ENCODE data around the gene TSC22D4.

Gene TSC22D4

DNA sequence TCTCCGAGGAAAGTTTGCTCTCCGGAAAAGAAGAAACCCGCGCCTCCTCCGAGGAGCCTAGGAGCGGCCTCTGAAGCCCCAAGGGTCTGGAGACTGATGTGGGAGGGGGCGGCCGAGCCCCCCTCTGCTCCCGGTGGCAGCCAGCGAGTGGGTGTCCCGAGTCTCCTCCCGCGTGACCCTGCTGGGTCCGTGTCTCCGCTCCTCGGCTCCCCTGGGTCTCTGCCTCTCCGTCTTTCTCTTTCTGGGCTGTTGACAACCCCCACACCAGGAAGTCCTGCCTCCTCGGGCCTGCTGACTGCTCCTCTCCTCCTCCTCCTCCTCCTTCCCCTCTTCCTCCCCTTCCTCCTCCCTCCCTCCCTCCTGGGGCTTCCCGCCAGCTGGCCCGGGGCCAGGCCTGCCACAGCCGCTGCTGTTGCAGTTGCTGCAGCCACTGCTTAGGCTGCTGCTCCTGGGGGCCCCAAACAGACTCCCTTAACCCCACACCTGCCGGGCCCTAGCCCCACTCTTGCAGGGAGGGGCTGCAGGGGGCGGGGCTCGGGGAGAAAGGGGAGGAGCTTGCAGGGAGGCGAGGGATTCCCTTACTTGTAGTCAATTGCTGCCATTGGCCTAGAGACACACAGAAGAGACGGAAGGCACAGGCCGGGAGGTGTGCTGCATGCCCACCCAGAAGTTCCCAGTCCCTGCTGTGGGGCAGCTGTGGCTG lies at the start of gene TSC22D4 (continued):
- TF ChIP-seq, protein P1, sequence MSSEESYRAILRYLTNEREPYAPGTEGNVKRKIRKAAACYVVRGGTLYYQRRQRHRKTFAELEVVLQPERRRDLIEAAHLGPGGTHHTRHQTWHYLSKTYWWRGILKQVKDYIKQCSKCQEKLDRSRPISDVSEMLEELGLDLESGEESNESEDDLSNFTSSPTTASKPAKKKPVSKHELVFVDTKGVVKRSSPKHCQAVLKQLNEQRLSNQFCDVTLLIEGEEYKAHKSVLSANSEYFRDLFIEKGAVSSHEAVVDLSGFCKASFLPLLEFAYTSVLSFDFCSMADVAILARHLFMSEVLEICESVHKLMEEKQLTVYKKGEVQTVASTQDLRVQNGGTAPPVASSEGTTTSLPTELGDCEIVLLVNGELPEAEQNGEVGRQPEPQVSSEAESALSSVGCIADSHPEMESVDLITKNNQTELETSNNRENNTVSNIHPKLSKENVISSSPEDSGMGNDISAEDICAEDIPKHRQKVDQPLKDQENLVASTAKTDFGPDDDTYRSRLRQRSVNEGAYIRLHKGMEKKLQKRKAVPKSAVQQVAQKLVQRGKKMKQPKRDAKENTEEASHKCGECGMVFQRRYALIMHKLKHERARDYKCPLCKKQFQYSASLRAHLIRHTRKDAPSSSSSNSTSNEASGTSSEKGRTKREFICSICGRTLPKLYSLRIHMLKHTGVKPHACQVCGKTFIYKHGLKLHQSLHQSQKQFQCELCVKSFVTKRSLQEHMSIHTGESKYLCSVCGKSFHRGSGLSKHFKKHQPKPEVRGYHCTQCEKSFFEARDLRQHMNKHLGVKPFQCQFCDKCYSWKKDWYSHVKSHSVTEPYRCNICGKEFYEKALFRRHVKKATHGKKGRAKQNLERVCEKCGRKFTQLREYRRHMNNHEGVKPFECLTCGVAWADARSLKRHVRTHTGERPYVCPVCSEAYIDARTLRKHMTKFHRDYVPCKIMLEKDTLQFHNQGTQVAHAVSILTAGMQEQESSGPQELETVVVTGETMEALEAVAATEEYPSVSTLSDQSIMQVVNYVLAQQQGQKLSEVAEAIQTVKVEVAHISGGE (tag by site-specific recombination; conservative IDR thresholded peaks at IDR 0.05; ENCODE audit: low read depth): peak; percentile 84
- peak; percentile 100 for TF ChIP-seq OSR2 (tag by site-specific recombination; IDR thresholded peaks at IDR 0.05)
- no peak for TF ChIP-seq ZNF768 (tag by site-specific recombination; IDR thresholded peaks at IDR 0.05)
- no peak for TF ChIP-seq ZNF16 (tag by site-specific recombination; IDR thresholded peaks at IDR 0.05; ENCODE audit: low read depth)
- TF ChIP-seq HOXC10 (CRISPR knock-in tag; IDR thresholded peaks at IDR 0.05): no peak
- no peak for TF ChIP-seq ZNF529 (tag by site-specific recombination; IDR thresholded peaks at IDR 0.05; ENCODE audit: insufficient replicate concordance)
- TF ChIP-seq FEZF1 (tag by site-specific recombination; IDR thresholded peaks at IDR 0.05): peak; percentile 42
- TF ChIP-seq, protein P2, sequence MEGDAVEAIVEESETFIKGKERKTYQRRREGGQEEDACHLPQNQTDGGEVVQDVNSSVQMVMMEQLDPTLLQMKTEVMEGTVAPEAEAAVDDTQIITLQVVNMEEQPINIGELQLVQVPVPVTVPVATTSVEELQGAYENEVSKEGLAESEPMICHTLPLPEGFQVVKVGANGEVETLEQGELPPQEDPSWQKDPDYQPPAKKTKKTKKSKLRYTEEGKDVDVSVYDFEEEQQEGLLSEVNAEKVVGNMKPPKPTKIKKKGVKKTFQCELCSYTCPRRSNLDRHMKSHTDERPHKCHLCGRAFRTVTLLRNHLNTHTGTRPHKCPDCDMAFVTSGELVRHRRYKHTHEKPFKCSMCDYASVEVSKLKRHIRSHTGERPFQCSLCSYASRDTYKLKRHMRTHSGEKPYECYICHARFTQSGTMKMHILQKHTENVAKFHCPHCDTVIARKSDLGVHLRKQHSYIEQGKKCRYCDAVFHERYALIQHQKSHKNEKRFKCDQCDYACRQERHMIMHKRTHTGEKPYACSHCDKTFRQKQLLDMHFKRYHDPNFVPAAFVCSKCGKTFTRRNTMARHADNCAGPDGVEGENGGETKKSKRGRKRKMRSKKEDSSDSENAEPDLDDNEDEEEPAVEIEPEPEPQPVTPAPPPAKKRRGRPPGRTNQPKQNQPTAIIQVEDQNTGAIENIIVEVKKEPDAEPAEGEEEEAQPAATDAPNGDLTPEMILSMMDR (tag by site-specific recombination; IDR thresholded peaks at IDR 0.05): no peak
- TF ChIP-seq, protein P3, sequence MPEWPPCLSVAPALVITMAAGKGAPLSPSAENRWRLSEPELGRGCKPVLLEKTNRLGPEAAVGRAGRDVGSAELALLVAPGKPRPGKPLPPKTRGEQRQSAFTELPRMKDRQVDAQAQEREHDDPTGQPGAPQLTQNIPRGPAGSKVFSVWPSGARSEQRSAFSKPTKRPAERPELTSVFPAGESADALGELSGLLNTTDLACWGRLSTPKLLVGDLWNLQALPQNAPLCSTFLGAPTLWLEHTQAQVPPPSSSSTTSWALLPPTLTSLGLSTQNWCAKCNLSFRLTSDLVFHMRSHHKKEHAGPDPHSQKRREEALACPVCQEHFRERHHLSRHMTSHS (tag by site-specific recombination; IDR thresholded peaks at IDR 0.05): no peak
- TF ChIP-seq, protein P4, sequence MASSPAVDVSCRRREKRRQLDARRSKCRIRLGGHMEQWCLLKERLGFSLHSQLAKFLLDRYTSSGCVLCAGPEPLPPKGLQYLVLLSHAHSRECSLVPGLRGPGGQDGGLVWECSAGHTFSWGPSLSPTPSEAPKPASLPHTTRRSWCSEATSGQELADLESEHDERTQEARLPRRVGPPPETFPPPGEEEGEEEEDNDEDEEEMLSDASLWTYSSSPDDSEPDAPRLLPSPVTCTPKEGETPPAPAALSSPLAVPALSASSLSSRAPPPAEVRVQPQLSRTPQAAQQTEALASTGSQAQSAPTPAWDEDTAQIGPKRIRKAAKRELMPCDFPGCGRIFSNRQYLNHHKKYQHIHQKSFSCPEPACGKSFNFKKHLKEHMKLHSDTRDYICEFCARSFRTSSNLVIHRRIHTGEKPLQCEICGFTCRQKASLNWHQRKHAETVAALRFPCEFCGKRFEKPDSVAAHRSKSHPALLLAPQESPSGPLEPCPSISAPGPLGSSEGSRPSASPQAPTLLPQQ (tag by site-specific recombination; IDR thresholded peaks at IDR 0.05): peak; percentile 91
- TF ChIP-seq HOXA7 (CRISPR knock-in tag; IDR thresholded peaks at IDR 0.05; ENCODE audit: borderline replicate concordance): no peak
- TF ChIP-seq ZSCAN23 (tag by site-specific recombination; IDR thresholded peaks at IDR 0.05): peak; percentile 55; the same call in 1 of the 2 replicates
- TF ChIP-seq ZNF24 (tag by site-specific recombination; IDR thresholded peaks at IDR 0.05): no peak; the same call in none of the 2 replicates
- TF ChIP-seq, protein P5, sequence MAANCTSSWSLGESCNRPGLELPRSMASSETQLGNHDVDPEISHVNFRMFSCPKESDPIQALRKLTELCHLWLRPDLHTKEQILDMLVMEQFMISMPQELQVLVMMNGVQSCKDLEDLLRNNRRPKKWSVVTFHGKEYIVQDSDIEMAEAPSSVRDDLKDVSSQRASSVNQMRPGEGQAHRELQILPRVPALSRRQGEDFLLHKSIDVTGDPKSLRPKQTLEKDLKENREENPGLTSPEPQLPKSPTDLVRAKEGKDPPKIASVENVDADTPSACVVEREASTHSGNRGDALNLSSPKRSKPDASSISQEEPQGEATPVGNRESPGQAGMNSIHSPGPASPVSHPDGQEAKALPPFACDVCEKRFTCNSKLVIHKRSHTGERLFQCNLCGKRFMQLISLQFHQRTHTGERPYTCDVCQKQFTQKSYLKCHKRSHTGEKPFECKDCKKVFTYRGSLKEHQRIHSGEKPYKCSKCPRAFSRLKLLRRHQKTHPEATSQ (tag by site-specific recombination; IDR thresholded peaks at IDR 0.05): peak; percentile 80; the same call in 1 of the 2 replicates
- TF ChIP-seq, protein P6, sequence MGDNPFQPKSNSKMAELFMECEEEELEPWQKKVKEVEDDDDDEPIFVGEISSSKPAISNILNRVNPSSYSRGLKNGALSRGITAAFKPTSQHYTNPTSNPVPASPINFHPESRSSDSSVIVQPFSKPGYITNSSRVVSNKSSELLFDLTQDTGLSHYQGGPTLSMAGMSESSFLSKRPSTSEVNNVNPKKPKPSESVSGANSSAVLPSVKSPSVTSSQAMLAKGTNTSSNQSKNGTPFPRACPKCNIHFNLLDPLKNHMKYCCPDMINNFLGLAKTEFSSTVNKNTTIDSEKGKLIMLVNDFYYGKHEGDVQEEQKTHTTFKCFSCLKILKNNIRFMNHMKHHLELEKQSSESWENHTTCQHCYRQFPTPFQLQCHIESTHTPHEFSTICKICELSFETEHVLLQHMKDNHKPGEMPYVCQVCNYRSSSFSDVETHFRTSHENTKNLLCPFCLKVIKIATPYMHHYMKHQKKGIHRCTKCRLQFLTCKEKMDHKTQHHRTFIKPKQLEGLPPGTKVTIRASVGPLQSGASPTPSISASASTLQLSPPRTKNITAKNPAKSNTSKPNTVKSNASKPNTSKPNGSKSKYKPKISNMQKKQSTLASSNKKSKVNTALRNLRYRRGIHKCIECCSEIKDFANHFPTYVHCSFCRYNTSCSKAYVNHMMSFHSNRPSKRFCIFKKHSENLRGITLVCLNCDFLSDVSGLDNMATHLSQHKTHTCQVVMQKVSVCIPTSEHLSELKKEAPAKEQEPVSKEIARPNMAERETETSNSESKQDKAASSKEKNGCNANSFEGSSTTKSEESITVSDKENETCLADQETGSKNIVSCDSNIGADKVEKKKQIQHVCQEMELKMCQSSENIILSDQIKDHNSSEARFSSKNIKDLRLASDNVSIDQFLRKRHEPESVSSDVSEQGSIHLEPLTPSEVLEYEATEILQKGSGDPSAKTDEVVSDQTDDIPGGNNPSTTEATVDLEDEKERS (tag by site-specific recombination; IDR thresholded peaks at IDR 0.05): no peak
- no peak for TF ChIP-seq ZNF23 (tag by site-specific recombination; IDR thresholded peaks at IDR 0.05; ENCODE audit: borderline replicate concordance)
- no peak for TF ChIP-seq ZNF473 (tag by site-specific recombination; IDR thresholded peaks at IDR 0.05)
- no peak for TF ChIP-seq ZNF664 (tag by site-specific recombination; IDR thresholded peaks at IDR 0.05)
- TF ChIP-seq ZNF211 (tag by site-specific recombination; IDR thresholded peaks at IDR 0.05; ENCODE audit: low read depth): no peak
- TF ChIP-seq ZNF2 (tag by site-specific recombination; IDR thresholded peaks at IDR 0.05): peak; percentile 54; the same call in 1 of the 2 replicates
- TF ChIP-seq ZNF596 (tag by site-specific recombination; IDR thresholded peaks at IDR 0.05): no peak
- TF ChIP-seq KLF10 (tag by site-specific recombination; IDR thresholded peaks at IDR 0.05): peak; percentile 90
- TF ChIP-seq SP7 (tag by site-specific recombination; IDR thresholded peaks at IDR 0.05): peak; percentile 96
- TF ChIP-seq, protein P7, sequence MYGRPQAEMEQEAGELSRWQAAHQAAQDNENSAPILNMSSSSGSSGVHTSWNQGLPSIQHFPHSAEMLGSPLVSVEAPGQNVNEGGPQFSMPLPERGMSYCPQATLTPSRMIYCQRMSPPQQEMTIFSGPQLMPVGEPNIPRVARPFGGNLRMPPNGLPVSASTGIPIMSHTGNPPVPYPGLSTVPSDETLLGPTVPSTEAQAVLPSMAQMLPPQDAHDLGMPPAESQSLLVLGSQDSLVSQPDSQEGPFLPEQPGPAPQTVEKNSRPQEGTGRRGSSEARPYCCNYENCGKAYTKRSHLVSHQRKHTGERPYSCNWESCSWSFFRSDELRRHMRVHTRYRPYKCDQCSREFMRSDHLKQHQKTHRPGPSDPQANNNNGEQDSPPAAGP (tag by site-specific recombination; IDR thresholded peaks at IDR 0.05): peak; percentile 93
- no peak for TF ChIP-seq ZNF404 (tag by site-specific recombination; IDR thresholded peaks at IDR 0.05)
- TF ChIP-seq KLF1 (tag by site-specific recombination; IDR thresholded peaks at IDR 0.05): peak; percentile 70
- TF ChIP-seq ZNF366 (tag by site-specific recombination; conservative IDR thresholded peaks at IDR 0.05): peak; percentile 100
